SKM-1 (cell line): ENCODE data around the gene VPS35L.

Experiments used
- DNase-seq: peaks from one replicate; lab custom pipeline; 2025; ENCODE audit not compliant: unreplicated experiment; lab: John Stamatoyannopoulos, UW

Gene VPS35L

GRCh38 chr16:19737306-19738038 lies 182.0 kb downstream of the VPS35L start:
- DNase-seq = no peak

- no peak for DNase-seq
These were observed 185.9 kb downstream of the VPS35L start for GRCh38 chr16:19741354-19741753.

DNA sequence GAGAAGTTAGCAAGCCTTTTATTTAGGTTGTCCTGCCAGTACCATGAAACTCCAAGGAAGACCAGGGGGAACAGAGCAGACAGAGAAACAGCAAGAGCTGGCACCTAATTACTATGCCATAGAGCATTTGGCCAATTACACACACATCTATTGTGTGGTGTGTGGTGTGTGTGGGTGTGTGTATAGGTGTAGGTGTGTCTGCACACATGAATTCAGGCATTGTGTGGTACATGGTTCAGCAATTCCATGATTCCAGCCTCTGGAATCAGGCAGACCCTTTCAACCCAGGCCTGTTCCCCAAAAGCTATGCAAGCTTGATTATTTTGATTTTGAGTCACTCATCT lies 188.3 kb downstream of the VPS35L start:
- DNase-seq = no peak

GRCh38 chr16:19744670-19745069 lies 189.2 kb downstream of the VPS35L start:
- no peak for DNase-seq

GRCh38 chr16:19745286-19746010 lies 189.9 kb downstream of the VPS35L start:
- DNase-seq = no peak

DNA sequence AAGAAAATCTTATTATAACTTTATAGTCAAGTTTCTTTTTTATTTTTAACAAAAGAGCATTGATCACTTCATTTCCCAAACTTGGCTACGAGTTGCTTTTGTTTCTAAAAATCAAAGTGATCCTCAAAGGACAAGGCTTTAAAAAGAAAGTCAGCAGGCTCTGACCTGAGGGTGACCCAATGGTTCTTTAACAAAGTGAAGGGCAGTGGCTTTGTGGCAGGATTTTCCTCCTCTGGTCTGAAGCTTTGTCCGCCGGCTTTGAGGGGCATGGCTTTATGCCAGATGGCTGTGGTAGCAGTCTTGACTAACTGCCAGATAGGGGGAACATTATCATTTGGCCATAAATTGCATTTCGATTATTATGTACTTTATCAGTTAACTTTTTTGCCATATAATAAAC lies 191.1 kb downstream of the VPS35L start:
- DNase-seq = no peak

DNA sequence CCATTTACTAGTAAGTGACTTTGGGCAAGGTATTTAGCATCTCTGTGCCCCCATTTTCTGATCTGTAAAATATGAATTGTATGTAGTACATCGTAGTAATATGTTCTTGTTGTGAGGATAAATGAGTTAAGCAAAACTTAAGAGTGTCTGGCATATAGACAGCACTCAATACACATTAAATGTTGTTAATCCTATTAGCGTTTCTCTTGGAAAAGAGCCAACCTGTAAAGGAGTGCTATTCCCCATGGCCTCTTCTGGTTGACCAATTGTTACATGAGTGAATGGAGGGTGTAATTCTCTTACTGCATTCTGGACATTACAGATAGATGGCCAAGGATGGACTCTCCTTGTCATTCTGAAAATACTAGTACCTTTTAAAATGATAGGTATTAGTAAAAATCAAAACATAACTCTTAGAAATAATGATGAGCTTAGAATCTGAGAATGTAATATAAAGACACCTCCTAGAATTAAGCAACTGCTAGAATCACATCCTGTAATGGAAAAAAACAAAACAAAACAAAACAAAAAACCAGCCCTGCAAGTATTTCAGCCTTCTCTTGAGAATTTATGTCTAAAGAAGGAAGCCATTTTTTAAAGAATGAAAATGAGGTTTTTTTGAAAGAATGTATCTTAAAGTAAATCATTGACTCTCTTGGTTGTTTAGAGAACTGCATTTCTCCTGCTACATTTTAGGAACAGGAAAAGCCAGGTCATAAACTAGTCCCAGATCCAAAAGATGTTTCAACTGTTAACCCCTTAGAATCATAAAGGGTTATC lies 193.1 kb downstream of the VPS35L start:
- DNase-seq = no peak

DNA sequence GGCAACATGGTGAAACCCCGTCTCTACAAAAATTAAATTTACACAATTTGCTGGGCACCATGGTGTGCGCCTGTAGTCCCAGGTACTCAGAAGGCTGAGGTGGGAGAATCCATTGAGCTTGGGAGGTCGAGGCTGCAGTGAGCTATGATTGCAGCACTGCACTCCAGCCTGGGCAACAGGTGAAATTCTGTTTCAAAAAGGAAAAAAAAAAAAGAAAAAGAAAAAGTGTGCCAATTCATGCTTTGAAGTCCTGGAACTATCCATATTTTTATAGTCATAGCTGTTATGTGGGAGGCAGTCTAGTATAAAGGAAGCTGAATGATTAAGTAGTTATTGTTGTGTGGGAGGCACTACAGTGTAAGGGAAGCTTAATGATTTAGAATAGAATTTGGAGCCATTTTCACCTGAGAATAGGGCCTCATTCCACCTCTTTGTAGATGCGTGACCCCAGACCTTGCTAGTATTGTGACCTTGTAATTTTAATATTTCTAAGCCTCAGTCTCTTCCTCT lies 194.1 kb downstream of the VPS35L start:
- DNase-seq = no peak
